ENCODE measurements around the gene COG3. TPM values are rescaled to one million over a fixed set of nuclear protein-coding genes. Genes with fewer than 3 reads are reported as not detected.

Gene COG3
- total and polyA plus RNA-seq, 2 experiments from 2014 or later, result 17.1 to 23.9 TPM

DNA sequence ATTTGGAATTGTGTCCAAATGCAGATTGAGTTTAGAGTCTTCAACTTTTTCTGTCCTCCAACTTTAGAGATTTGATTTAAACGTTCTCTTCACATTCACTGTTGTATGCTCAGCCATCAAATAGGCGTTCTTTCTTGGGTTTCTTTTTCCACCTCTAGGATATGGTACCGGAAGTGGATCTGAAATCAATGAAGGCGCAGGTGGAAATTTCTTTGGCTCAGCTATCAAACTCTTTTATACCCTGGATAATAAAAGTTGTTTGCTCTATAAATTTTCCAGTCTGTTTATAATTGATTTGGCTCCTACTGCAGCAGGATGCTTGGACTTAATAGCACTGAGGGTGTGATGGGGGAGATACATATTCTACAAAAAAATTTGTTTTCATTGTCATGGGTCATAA lies 1.6 kb downstream of the COG3 start:
- TF ChIP-seq ZNF114 (CRISPR knock-in tag; IDR thresholded peaks at IDR 0.05), result no peak
- no peak for TF ChIP-seq POLR2AphosphoS5 (IDR thresholded peaks at IDR 0.05; ENCODE audit: low read depth)
- TF ChIP-seq, protein P1, sequence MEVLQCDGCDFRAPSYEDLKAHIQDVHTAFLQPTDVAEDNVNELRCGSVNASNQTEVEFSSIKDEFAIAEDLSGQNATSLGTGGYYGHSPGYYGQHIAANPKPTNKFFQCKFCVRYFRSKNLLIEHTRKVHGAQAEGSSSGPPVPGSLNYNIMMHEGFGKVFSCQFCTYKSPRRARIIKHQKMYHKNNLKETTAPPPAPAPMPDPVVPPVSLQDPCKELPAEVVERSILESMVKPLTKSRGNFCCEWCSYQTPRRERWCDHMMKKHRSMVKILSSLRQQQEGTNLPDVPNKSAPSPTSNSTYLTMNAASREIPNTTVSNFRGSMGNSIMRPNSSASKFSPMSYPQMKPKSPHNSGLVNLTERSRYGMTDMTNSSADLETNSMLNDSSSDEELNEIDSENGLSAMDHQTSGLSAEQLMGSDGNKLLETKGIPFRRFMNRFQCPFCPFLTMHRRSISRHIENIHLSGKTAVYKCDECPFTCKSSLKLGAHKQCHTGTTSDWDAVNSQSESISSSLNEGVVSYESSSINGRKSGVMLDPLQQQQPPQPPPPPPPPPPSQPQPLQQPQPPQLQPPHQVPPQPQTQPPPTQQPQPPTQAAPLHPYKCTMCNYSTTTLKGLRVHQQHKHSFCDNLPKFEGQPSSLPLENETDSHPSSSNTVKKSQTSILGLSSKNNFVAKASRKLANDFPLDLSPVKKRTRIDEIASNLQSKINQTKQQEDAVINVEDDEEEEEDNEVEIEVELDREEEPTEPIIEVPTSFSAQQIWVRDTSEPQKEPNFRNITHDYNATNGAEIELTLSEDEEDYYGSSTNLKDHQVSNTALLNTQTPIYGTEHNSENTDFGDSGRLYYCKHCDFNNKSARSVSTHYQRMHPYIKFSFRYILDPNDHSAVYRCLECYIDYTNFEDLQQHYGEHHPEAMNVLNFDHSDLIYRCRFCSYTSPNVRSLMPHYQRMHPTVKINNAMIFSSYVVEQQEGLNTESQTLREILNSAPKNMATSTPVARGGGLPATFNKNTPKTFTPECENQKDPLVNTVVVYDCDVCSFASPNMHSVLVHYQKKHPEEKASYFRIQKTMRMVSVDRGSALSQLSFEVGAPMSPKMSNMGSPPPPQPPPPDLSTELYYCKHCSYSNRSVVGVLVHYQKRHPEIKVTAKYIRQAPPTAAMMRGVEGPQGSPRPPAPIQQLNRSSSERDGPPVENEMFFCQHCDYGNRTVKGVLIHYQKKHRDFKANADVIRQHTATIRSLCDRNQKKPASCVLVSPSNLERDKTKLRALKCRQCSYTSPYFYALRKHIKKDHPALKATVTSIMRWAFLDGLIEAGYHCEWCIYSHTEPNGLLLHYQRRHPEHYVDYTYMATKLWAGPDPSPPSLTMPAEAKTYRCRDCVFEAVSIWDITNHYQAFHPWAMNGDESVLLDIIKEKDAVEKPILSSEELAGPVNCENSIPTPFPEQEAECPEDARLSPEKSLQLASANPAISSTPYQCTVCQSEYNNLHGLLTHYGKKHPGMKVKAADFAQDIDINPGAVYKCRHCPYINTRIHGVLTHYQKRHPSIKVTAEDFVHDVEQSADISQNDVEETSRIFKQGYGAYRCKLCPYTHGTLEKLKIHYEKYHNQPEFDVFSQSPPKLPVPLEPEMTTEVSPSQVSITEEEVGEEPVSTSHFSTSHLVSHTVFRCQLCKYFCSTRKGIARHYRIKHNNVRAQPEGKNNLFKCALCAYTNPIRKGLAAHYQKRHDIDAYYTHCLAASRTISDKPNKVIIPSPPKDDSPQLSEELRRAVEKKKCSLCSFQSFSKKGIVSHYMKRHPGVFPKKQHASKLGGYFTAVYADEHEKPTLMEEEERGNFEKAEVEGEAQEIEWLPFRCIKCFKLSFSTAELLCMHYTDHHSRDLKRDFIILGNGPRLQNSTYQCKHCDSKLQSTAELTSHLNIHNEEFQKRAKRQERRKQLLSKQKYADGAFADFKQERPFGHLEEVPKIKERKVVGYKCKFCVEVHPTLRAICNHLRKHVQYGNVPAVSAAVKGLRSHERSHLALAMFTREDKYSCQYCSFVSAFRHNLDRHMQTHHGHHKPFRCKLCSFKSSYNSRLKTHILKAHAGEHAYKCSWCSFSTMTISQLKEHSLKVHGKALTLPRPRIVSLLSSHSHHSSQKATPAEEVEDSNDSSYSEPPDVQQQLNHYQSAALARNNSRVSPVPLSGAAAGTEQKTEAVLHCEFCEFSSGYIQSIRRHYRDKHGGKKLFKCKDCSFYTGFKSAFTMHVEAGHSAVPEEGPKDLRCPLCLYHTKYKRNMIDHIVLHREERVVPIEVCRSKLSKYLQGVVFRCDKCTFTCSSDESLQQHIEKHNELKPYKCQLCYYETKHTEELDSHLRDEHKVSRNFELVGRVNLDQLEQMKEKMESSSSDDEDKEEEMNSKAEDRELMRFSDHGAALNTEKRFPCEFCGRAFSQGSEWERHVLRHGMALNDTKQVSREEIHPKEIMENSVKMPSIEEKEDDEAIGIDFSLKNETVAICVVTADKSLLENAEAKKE (CRISPR knock-in tag; IDR thresholded peaks at IDR 0.05), result no peak
- TF ChIP-seq CREB1 (CRISPR knock-in tag; IDR thresholded peaks at IDR 0.05; ENCODE audit: low read depth), result no peak
- TF ChIP-seq, protein P2, sequence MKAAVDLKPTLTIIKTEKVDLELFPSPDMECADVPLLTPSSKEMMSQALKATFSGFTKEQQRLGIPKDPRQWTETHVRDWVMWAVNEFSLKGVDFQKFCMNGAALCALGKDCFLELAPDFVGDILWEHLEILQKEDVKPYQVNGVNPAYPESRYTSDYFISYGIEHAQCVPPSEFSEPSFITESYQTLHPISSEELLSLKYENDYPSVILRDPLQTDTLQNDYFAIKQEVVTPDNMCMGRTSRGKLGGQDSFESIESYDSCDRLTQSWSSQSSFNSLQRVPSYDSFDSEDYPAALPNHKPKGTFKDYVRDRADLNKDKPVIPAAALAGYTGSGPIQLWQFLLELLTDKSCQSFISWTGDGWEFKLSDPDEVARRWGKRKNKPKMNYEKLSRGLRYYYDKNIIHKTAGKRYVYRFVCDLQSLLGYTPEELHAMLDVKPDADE (IDR thresholded peaks at IDR 0.05), result no peak
- TF ChIP-seq EZH2 (IDR thresholded peaks at IDR 0.05; ENCODE audit: low read depth, unreplicated experiment), result no peak
- no peak for TF ChIP-seq EZH2phosphoT487 (IDR thresholded peaks at IDR 0.05; ENCODE audit: unreplicated experiment)
- TF ChIP-seq, protein P3, sequence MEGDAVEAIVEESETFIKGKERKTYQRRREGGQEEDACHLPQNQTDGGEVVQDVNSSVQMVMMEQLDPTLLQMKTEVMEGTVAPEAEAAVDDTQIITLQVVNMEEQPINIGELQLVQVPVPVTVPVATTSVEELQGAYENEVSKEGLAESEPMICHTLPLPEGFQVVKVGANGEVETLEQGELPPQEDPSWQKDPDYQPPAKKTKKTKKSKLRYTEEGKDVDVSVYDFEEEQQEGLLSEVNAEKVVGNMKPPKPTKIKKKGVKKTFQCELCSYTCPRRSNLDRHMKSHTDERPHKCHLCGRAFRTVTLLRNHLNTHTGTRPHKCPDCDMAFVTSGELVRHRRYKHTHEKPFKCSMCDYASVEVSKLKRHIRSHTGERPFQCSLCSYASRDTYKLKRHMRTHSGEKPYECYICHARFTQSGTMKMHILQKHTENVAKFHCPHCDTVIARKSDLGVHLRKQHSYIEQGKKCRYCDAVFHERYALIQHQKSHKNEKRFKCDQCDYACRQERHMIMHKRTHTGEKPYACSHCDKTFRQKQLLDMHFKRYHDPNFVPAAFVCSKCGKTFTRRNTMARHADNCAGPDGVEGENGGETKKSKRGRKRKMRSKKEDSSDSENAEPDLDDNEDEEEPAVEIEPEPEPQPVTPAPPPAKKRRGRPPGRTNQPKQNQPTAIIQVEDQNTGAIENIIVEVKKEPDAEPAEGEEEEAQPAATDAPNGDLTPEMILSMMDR (conservative IDR thresholded peaks at IDR 0.05; ENCODE audit: low read depth in 2 of 2), result no peak
- no peak for TF ChIP-seq ZNF331 (CRISPR knock-in tag; IDR thresholded peaks at IDR 0.05; ENCODE audit: low read depth)
- no peak for TF ChIP-seq NANOG (IDR thresholded peaks at IDR 0.05; ENCODE audit: borderline replicate concordance)
- H3K4me1 ChIP-seq (ENCODE audit: insufficient read depth), result peaks cover 12% of the 10 kb centered on the region; the same call in 1 of the 2 replicates
- no peak for ATAC-seq
- Mint-ChIP-seq H3K36me3 (ENCODE audit: low read depth) (peaks cover 5% of the 10 kb centered on the region; the same call in 2 of the 3 replicates), H3K9me3 (no peaks in the 10 kb centered on the region; the same call in 2 of the 3 replicates), H3K27me3 (ENCODE audit: insufficient read depth, low read depth, poor library complexity) (no peaks in the 10 kb centered on the region), H3K27ac (no peak overlapping the region), H3K4me3 (peak overlapping the region; percentile 92), H3K4me1 (peaks cover 21% of the 10 kb centered on the region)
- H3K79me2 ChIP-seq (replicated peaks; ENCODE audit: insufficient read depth), result peaks cover 62% of the 10 kb centered on the region
- peak overlapping the region; percentile 72 for H3K4me3 ChIP-seq
- H3K9me2 ChIP-seq (ENCODE audit: insufficient read depth), result no peaks in the 10 kb centered on the region
- H3K27ac ChIP-seq (ENCODE audit: low read depth), result no peak overlapping the region; the same call in 1 of the 2 replicates
- DNase-seq (ENCODE audit: low spot score), result no peak
- peak overlapping the region; percentile 95 for H3K4me2 ChIP-seq
- no peak overlapping the region for H2AFZ ChIP-seq
- H3K27me3 ChIP-seq (ENCODE audit: insufficient read depth), result no peaks in the 10 kb centered on the region; the same call in 1 of the 2 replicates
- H3F3A ChIP-seq (replicated peaks; ENCODE audit: low read depth), result peaks cover 8% of the 10 kb centered on the region; the same call in 1 of the 2 replicates
- no peaks in the 10 kb centered on the region for H3K36me3 ChIP-seq (ENCODE audit: insufficient read depth)
- peaks cover 20% of the 10 kb centered on the region for H4K20me1 ChIP-seq (replicated peaks; ENCODE audit: insufficient read depth)

Measured in GM23338 (cell line).